Measurements from ENCODE around the gene CAMK1D.

Gene CAMK1D

GRCh38 chr10:12474727-12475412, 125.5 kb downstream of the CAMK1D start:
- TF ChIP-seq ZNF555 (tag by site-specific recombination; conservative IDR thresholded peaks at IDR 0.05) (no peak), ZNF146 (tag by site-specific recombination; IDR thresholded peaks at IDR 0.05) (peak; percentile 95)
- TF ChIP-seq, protein P1, sequence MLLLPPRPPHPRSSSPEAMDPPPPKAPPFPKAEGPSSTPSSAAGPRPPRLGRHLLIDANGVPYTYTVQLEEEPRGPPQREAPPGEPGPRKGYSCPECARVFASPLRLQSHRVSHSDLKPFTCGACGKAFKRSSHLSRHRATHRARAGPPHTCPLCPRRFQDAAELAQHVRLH (tag by site-specific recombination; IDR thresholded peaks at IDR 0.05): peak; percentile 48; the same call in 1 of the 2 replicates
- no peaks in the 10 kb centered on the region for H3K36me3 ChIP-seq (ENCODE audit: control insufficient read depth in 2 of 2, insufficient read depth in 1 of 2, low read length in 2 of 2)
- H3K4me3 ChIP-seq (ENCODE audit: low read depth, low read length): no peak overlapping the region
- no peaks in the 10 kb centered on the region for H3K4me1 ChIP-seq (ENCODE audit: control insufficient read depth, insufficient read depth, low read length)
- POLR2A ChIA-PET: no interaction called here
- CTCF ChIA-PET: no interaction called here
- H3K27ac ChIP-seq (ENCODE audit: extremely low read depth, low read depth, low read length): no peak overlapping the region
- H3K9me3 ChIP-seq (ENCODE audit: control insufficient read depth, insufficient read depth, low read depth, low read length): no peaks in the 10 kb centered on the region

GRCh38 chr10:12476656-12477055, 127.3 kb downstream of the CAMK1D start:
- CTCF ChIA-PET: interaction anchor here (0.6 kb wide), 1 partner anchor 215 kb away, joined by 3 read pairs; no protein-coding TSS in a partner anchor
- H3K36me3 ChIP-seq (ENCODE audit: control insufficient read depth in 2 of 2, insufficient read depth in 1 of 2, low read length in 2 of 2): no peaks in the 10 kb centered on the region

GRCh38 chr10:12479437-12479844, 130.1 kb downstream of the CAMK1D start:
- TF ChIP-seq, protein P2, sequence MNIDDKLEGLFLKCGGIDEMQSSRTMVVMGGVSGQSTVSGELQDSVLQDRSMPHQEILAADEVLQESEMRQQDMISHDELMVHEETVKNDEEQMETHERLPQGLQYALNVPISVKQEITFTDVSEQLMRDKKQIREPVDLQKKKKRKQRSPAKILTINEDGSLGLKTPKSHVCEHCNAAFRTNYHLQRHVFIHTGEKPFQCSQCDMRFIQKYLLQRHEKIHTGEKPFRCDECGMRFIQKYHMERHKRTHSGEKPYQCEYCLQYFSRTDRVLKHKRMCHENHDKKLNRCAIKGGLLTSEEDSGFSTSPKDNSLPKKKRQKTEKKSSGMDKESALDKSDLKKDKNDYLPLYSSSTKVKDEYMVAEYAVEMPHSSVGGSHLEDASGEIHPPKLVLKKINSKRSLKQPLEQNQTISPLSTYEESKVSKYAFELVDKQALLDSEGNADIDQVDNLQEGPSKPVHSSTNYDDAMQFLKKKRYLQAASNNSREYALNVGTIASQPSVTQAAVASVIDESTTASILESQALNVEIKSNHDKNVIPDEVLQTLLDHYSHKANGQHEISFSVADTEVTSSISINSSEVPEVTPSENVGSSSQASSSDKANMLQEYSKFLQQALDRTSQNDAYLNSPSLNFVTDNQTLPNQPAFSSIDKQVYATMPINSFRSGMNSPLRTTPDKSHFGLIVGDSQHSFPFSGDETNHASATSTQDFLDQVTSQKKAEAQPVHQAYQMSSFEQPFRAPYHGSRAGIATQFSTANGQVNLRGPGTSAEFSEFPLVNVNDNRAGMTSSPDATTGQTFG (tag by site-specific recombination; IDR thresholded peaks at IDR 0.05; ENCODE audit: borderline replicate concordance): no peak
- Histone ChIP-seq H3K9me3 (ENCODE audit: control insufficient read depth, insufficient read depth, low read depth, low read length) (no peaks in the 10 kb centered on the region), H3K4me1 (ENCODE audit: control insufficient read depth, insufficient read depth, low read length) (0 out of 2 replicates have a peak, but pooled peaks cover 2% of the 10 kb centered on the region), H3K36me3 (ENCODE audit: control insufficient read depth in 2 of 2, insufficient read depth in 1 of 2, low read length in 2 of 2) (no peaks in the 10 kb centered on the region), H3K4me3 (ENCODE audit: low read depth, low read length) (no peak overlapping the region), H3K27ac (ENCODE audit: extremely low read depth, low read depth, low read length) (no peak overlapping the region)
- ChIA-PET CTCF (no interaction called here), POLR2A (no interaction called here)

More at GRCh38 chr10:12476656-12477055, 127.3 kb downstream of the CAMK1D start:
- H3K4me1 ChIP-seq (ENCODE audit: control insufficient read depth, insufficient read depth, low read length): no peaks in the 10 kb centered on the region
- no peak for TF ChIP-seq ZNF394 (tag by site-specific recombination; IDR thresholded peaks at IDR 0.05; ENCODE audit: borderline replicate concordance)
- TF ChIP-seq, protein P2 (tag by site-specific recombination; IDR thresholded peaks at IDR 0.05; ENCODE audit: borderline replicate concordance): no peak
- TF ChIP-seq ZNF513 (tag by site-specific recombination; IDR thresholded peaks at IDR 0.05): no peak
- TF ChIP-seq, protein P3, sequence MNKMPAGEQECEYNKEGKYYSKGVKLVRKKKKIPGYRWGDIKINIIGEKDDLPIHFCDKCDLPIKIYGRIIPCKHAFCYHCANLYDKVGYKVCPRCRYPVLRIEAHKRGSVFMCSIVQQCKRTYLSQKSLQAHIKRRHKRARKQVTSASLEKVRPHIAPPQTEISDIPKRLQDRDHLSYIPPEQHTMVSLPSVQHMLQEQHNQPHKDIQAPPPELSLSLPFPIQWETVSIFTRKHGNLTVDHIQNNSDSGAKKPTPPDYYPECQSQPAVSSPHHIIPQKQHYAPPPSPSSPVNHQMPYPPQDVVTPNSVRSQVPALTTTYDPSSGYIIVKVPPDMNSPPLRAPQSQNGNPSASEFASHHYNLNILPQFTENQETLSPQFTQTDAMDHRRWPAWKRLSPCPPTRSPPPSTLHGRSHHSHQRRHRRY (tag by site-specific recombination; IDR thresholded peaks at IDR 0.05): no peak
- H3K9me3 ChIP-seq (ENCODE audit: control insufficient read depth, insufficient read depth, low read depth, low read length): no peaks in the 10 kb centered on the region
- H3K27ac ChIP-seq (ENCODE audit: extremely low read depth, low read depth, low read length): no peak overlapping the region
- no peak overlapping the region for H3K4me3 ChIP-seq (ENCODE audit: low read depth, low read length)
- POLR2A ChIA-PET: interaction anchor here (0.6 kb wide), 1 partner anchor 190 kb away, joined by 3 read pairs; no protein-coding TSS in a partner anchor

All from HEK293 (cell line).